ENCODE data around the gene FAM234A. TPM values are rescaled to one million over a fixed set of nuclear protein-coding genes. Genes with fewer than 3 reads are reported as not detected.
"Not testable (repeated sequence)": the region's sequence is repeated elsewhere in the genome, so short reads cannot be mapped to it uniquely, and the experiment has no call there.

FAM234A gene
- total and polyA plus RNA-seq, 2 donors (not counting 1 experiment from before 2014, with no cell fraction given) = 64.8 to 68.5 TPM

DNA sequence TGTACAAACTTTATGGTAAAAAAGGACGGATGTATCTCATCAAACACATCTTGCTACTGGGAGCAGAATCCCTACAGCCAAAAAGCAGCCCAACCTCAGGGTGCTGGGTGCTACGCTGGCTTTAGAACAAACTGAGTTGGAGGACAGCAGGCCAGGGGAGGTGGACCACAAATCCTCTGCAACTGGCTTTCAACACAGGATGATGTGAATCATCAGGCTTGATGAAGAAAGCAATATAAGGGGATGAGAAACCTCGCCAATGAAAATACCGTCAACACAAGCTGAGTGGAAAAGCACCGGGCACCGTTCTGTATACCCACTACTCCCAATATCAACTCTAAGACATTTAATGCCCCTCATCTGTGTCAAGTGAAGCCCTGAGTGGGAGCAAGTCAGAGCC, 40.1 kb upstream of the FAM234A start:
- Histone ChIP-seq H3K4me1 (ENCODE audit: control insufficient read depth, extremely low read depth, insufficient read depth, low read length) (no peaks in the 10 kb centered on the region), H3K79me2 (ENCODE audit: control insufficient read depth, insufficient read depth, low read length) (no peaks in the 10 kb centered on the region), H3K27ac (ENCODE audit: insufficient read depth, low read length) (no peak overlapping the region), H4K20me1 (ENCODE audit: control insufficient read depth, extremely low read depth, insufficient read depth, low read length) (no peaks in the 10 kb centered on the region), H3K36me3 (ENCODE audit: control insufficient read depth, insufficient read depth, low read length) (peaks cover 26% of the 10 kb centered on the region), H3K4me3 (replicated peaks in 1 of 4; ENCODE audit: control extremely low read depth in 1 of 4, insufficient read depth in 1 of 4, low read depth in 3 of 4, low read length in 4 of 4) (no peak overlapping the region), H3K27me3 (ENCODE audit: control insufficient read depth, insufficient read depth, low read length) (no peaks in the 10 kb centered on the region), H2AFZ (ENCODE audit: low read length) (no peak overlapping the region), H3K9ac (ENCODE audit: insufficient read depth, low read length) (no peak overlapping the region), H3K9me3 (ENCODE audit: control insufficient read depth, insufficient read depth, low read depth, low read length) (no peaks in the 10 kb centered on the region), H3K4me2 (ENCODE audit: extremely low read depth, insufficient read depth, low read length) (no peak overlapping the region)
- DNase-seq (ENCODE audit: low read depth in 2 of 2) = peak in 1 of 2 donors; percentile 27
- no peak for TF ChIP-seq EZH2 (IDR thresholded peaks at IDR 0.05; ENCODE audit: low read length, missing control alignments)
- TF ChIP-seq, protein P1, sequence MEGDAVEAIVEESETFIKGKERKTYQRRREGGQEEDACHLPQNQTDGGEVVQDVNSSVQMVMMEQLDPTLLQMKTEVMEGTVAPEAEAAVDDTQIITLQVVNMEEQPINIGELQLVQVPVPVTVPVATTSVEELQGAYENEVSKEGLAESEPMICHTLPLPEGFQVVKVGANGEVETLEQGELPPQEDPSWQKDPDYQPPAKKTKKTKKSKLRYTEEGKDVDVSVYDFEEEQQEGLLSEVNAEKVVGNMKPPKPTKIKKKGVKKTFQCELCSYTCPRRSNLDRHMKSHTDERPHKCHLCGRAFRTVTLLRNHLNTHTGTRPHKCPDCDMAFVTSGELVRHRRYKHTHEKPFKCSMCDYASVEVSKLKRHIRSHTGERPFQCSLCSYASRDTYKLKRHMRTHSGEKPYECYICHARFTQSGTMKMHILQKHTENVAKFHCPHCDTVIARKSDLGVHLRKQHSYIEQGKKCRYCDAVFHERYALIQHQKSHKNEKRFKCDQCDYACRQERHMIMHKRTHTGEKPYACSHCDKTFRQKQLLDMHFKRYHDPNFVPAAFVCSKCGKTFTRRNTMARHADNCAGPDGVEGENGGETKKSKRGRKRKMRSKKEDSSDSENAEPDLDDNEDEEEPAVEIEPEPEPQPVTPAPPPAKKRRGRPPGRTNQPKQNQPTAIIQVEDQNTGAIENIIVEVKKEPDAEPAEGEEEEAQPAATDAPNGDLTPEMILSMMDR (conservative IDR thresholded peaks at IDR 0.05 in 1 of 2, IDR thresholded peaks at IDR 0.05 in 1 of 2; ENCODE audit: low read depth in 1 of 2, low read length in 2 of 2) = no peak

DNA sequence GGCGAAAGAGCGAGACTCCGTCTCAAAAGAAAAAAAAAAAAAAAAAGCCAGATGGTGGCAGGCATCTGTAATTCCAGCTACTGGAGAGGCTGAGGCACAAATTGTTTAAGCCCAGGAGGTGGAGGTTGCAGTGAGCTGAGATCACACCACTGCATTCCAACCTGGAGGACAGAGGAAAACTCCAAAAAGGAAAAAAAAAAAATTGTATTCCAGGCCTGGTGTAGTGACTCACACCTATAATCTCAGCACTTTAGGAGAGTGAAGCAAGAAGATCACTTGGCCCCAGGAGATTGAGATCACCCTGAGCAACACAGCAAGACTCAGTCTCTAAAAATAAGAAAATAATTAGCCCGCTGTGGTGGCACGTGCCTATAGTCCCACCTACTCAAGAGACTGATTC, 34.2 kb upstream of the FAM234A start:
- Histone ChIP-seq H2AFZ (ENCODE audit: low read length) (no peak overlapping the region), H3K4me1 (ENCODE audit: control insufficient read depth, extremely low read depth, insufficient read depth, low read length) (no peaks in the 10 kb centered on the region), H3K27me3 (ENCODE audit: control insufficient read depth, insufficient read depth, low read length) (no peaks in the 10 kb centered on the region), H3K27ac (ENCODE audit: insufficient read depth, low read length) (no peak overlapping the region), H4K20me1 (ENCODE audit: control insufficient read depth, extremely low read depth, insufficient read depth, low read length) (no peaks in the 10 kb centered on the region), H3K9me3 (ENCODE audit: control insufficient read depth, insufficient read depth, low read depth, low read length) (no peaks in the 10 kb centered on the region), H3K36me3 (ENCODE audit: control insufficient read depth, insufficient read depth, low read length) (peaks cover 11% of the 10 kb centered on the region), H3K4me2 (ENCODE audit: extremely low read depth, insufficient read depth, low read length) (no peak overlapping the region), H3K9ac (ENCODE audit: insufficient read depth, low read length) (no peak overlapping the region), H3K4me3 (replicated peaks in 1 of 4; ENCODE audit: control extremely low read depth in 1 of 4, insufficient read depth in 1 of 4, low read depth in 3 of 4, low read length in 4 of 4) (no peak overlapping the region), H3K79me2 (ENCODE audit: control insufficient read depth, insufficient read depth, low read length) (no peaks in the 10 kb centered on the region)
- DNase-seq (ENCODE audit: low read depth in 2 of 2) = peak in 1 of 2 donors; percentile 83
- TF ChIP-seq EZH2 (IDR thresholded peaks at IDR 0.05; ENCODE audit: low read length, missing control alignments) = no peak
- TF ChIP-seq, protein P1 (conservative IDR thresholded peaks at IDR 0.05 in 1 of 2, IDR thresholded peaks at IDR 0.05 in 1 of 2; ENCODE audit: low read depth in 1 of 2, low read length in 2 of 2) = no peak

DNA sequence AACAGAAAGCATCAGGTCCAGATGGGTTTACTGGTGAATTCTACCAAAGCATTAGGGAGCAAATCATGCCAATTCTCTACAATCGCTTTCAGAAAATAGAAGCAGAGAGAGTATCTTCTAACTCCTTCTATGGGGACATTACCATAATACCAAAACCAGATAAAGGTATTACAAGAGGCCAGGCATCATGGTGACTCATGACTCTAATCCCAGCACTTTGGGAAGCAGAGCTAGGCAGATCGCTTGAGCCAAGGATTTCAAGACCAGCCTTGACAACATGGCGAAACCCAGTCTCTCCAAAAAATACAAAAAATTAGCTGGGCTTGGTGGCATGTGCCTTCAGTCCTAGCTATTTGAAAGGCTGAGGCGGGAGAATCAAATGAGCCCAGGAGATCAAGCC, 31.4 kb upstream of the FAM234A start:
- H3K9ac ChIP-seq (ENCODE audit: insufficient read depth, low read length) = no peak overlapping the region
- no peaks in the 10 kb centered on the region for H3K4me1 ChIP-seq (ENCODE audit: control insufficient read depth, extremely low read depth, insufficient read depth, low read length)
- no peak overlapping the region for H2AFZ ChIP-seq (ENCODE audit: low read length)
- H3K36me3 ChIP-seq (ENCODE audit: control insufficient read depth, insufficient read depth, low read length) = peaks cover 11% of the 10 kb centered on the region
- TF ChIP-seq, protein P1 (conservative IDR thresholded peaks at IDR 0.05 in 1 of 2, IDR thresholded peaks at IDR 0.05 in 1 of 2; ENCODE audit: low read depth in 1 of 2, low read length in 2 of 2) = no peak
- no peak for TF ChIP-seq EZH2 (IDR thresholded peaks at IDR 0.05; ENCODE audit: low read length, missing control alignments)
- no peaks in the 10 kb centered on the region for H3K27me3 ChIP-seq (ENCODE audit: control insufficient read depth, insufficient read depth, low read length)
- no peak for DNase-seq (ENCODE audit: low read depth in 2 of 2)
- H4K20me1 ChIP-seq (ENCODE audit: control insufficient read depth, extremely low read depth, insufficient read depth, low read length) = no peaks in the 10 kb centered on the region
- no peaks in the 10 kb centered on the region for H3K9me3 ChIP-seq (ENCODE audit: control insufficient read depth, insufficient read depth, low read depth, low read length)
- H3K4me2 ChIP-seq (ENCODE audit: extremely low read depth, insufficient read depth, low read length) = no peak overlapping the region
- no peak overlapping the region for H3K27ac ChIP-seq (ENCODE audit: insufficient read depth, low read length)
- no peaks in the 10 kb centered on the region for H3K79me2 ChIP-seq (ENCODE audit: control insufficient read depth, insufficient read depth, low read length)
- no peak overlapping the region for H3K4me3 ChIP-seq (replicated peaks in 1 of 4; ENCODE audit: control extremely low read depth in 1 of 4, insufficient read depth in 1 of 4, low read depth in 3 of 4, low read length in 4 of 4)

DNA sequence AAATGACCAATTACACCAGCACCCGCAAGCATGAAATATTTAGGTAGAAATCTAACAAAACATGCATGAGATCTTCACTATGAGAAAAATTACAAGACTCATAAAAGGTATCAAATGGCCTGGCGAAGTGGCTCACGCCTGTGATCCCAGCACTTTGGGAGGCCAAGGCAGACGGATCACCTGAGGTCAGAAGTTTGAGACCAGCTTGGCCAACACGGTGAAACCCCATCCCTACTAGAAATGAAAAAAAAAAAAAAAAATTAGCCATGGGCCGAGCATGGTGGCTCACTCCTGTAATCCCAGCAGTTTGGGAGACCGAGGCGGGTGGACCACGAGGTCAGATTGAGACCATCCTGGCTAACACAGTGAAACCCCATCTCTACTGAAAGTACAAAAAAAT, 30.6 kb upstream of the FAM234A start:
- H3K27ac ChIP-seq (ENCODE audit: insufficient read depth, low read length); H3K4me2 ChIP-seq (ENCODE audit: extremely low read depth, insufficient read depth, low read length); H4K20me1 ChIP-seq (ENCODE audit: control insufficient read depth, extremely low read depth, insufficient read depth, low read length); H3K27me3 ChIP-seq (ENCODE audit: control insufficient read depth, insufficient read depth, low read length); H3K9ac ChIP-seq (ENCODE audit: insufficient read depth, low read length); H3K4me3 ChIP-seq (replicated peaks in 1 of 4; ENCODE audit: control extremely low read depth in 1 of 4, insufficient read depth in 1 of 4, low read depth in 3 of 4, low read length in 4 of 4); H3K4me1 ChIP-seq (ENCODE audit: control insufficient read depth, extremely low read depth, insufficient read depth, low read length); H3K79me2 ChIP-seq (ENCODE audit: control insufficient read depth, insufficient read depth, low read length); DNase-seq (ENCODE audit: low read depth in 2 of 2); H2AFZ ChIP-seq (ENCODE audit: low read length); H3K9me3 ChIP-seq (ENCODE audit: control insufficient read depth, insufficient read depth, low read depth, low read length): not testable (repeated sequence)
- peaks cover 11% of the 10 kb centered on the region for H3K36me3 ChIP-seq (ENCODE audit: control insufficient read depth, insufficient read depth, low read length)

DNA sequence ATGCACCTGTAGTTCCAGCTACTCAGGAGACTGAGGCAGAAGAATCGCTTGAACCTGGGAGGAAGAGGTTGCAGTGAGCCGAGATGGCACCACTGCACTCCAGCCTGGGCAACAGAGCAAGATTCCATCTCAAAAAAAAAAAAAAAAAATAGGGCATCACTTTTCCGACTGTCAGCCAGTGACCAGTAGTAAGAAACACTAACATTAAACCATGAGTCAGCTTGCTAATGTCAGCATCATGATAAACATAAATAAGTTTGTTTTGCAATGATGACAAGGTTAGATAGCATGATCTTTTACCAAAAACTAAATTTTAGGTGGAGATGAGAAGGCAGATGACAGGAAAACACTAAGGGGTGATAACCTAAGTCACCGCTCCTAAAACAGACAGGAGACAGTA, 25.3 kb upstream of the FAM234A start:
- H3K9ac ChIP-seq (ENCODE audit: insufficient read depth, low read length); H4K20me1 ChIP-seq (ENCODE audit: control insufficient read depth, extremely low read depth, insufficient read depth, low read length); H3K4me2 ChIP-seq (ENCODE audit: extremely low read depth, insufficient read depth, low read length); DNase-seq (ENCODE audit: low read depth in 2 of 2); H3K4me1 ChIP-seq (ENCODE audit: control insufficient read depth, extremely low read depth, insufficient read depth, low read length); H3K4me3 ChIP-seq (replicated peaks in 1 of 4; ENCODE audit: control extremely low read depth in 1 of 4, insufficient read depth in 1 of 4, low read depth in 3 of 4, low read length in 4 of 4); H3K27ac ChIP-seq (ENCODE audit: insufficient read depth, low read length); H3K9me3 ChIP-seq (ENCODE audit: control insufficient read depth, insufficient read depth, low read depth, low read length); H2AFZ ChIP-seq (ENCODE audit: low read length); H3K27me3 ChIP-seq (ENCODE audit: control insufficient read depth, insufficient read depth, low read length): not testable (repeated sequence)
- H3K36me3 ChIP-seq (ENCODE audit: control insufficient read depth, insufficient read depth, low read length) = peaks cover 11% of the 10 kb centered on the region
- peaks cover 12% of the 10 kb centered on the region for H3K79me2 ChIP-seq (ENCODE audit: control insufficient read depth, insufficient read depth, low read length)
